Activated CD8-positive, alpha-beta T cell treated with anti-CD3 and anti-CD28 coated beads for 36 hours (primary cell): ENCODE results near the gene TMEM18. TPM values are rescaled to one million over a fixed set of nuclear protein-coding genes. Genes with fewer than 3 reads are reported as not detected.

Experiments
- ATAC-seq: fragments of 200-7000 bp; cut with Tn5 transposase; one replicate; pipeline ENCODE4 v1.10.0; 2021; ENCODE audit warnings: mild to moderate bottlenecking, moderate library complexity
- CTCF ChIA-PET: fragments of 350-600 bp; sonication (Branson Sonifier 250); formaldehyde crosslinking; loops from one replicate; lab custom pipeline; 2021; ENCODE audit warnings: antibody characterized with exemption; lab: Charles Lee
- POLR2A ChIA-PET: fragments of 350-600 bp; sonication (Branson Sonifier 250); formaldehyde crosslinking; loops from one replicate; lab custom pipeline; 2021; ENCODE audit warnings: antibody characterized with exemption; lab: Charles Lee
- DNase-seq: peaks from one replicate; pipeline ENCODE4 v3.0.0-alpha.2; 2020
- H3K27ac Mint-ChIP-seq: one replicate; pipeline ENCODE4 v1.8.0; 2021; ENCODE audit warnings: mild to moderate bottlenecking, mixed read lengths
- H3K27me3 Mint-ChIP-seq: one replicate; pipeline ENCODE4 v1.8.0; 2021; ENCODE audit warnings: mixed read lengths
- H3K36me3 Mint-ChIP-seq: one replicate; pipeline ENCODE4 v1.8.0; 2021; ENCODE audit warnings: low read depth, mixed read lengths
- H3K4me1 Mint-ChIP-seq: one replicate; pipeline ENCODE4 v1.8.0; 2021; ENCODE audit warnings: low read depth, mixed read lengths
- H3K4me3 Mint-ChIP-seq: one replicate; pipeline ENCODE4 v1.8.0; 2021; ENCODE audit warnings: mild to moderate bottlenecking, moderate library complexity, mixed read lengths
- H3K9me3 Mint-ChIP-seq: one replicate; pipeline ENCODE4 v1.8.0; 2021; ENCODE audit warnings: mixed read lengths
- CTCF ChIP-seq: fragments of 200-600 bp; IDR thresholded peaks from one replicate; pipeline ENCODE4 v1.8.0; 2022; ENCODE audit warnings: antibody characterized with exemption, mild to moderate bottlenecking
- intact Hi-C: fragments of 100-400 bp; cut with micrococcal nuclease; formaldehyde crosslinking; loops from one replicate; pipeline ENCODE4 v1.10.0; 2022
- total RNA-seq, 2 experiments: library from RNA; stranded (reverse); gene quantifications; one replicate each; pipeline ENCODE4 v1.2.3, GENCODE V29; 2021

The TMEM18 gene
- total RNA-seq, 2 experiments from 2014 or later = 34.0 to 34.6 TPM

- CTCF ChIA-PET = interaction anchor here (1.5 kb wide), 1 partner anchor 119 kb away, joined by 3 read pairs; no protein-coding TSS in a partner anchor
- no peaks in the 10 kb centered on the region for H3K9me3 Mint-ChIP-seq
- ATAC-seq (no peak), DNase-seq (no peak)
- no peaks in the 10 kb centered on the region for H3K36me3 Mint-ChIP-seq
- POLR2A ChIA-PET = no interaction called here
- peaks cover 6% of the 10 kb centered on the region for H3K27me3 Mint-ChIP-seq
- peaks cover 9% of the 10 kb centered on the region for H3K4me1 Mint-ChIP-seq
- H3K27ac Mint-ChIP-seq = no peak overlapping the region
- no peak for TF ChIP-seq CTCF
- no peak overlapping the region for H3K4me3 Mint-ChIP-seq
- intact Hi-C loops = no loop called here
These were observed 28.5 kb downstream of the TMEM18 start for GRCh38 chr2:648476-649424.

- ChIA-PET CTCF (no interaction called here), POLR2A (no interaction called here)
- peaks cover 6% of the 10 kb centered on the region for H3K27me3 Mint-ChIP-seq
- ATAC-seq (no peak), DNase-seq (no peak)
- H3K9me3 Mint-ChIP-seq = no peaks in the 10 kb centered on the region
- intact Hi-C loops = no loop called here
- H3K27ac Mint-ChIP-seq = no peak overlapping the region
- no peak overlapping the region for H3K4me3 Mint-ChIP-seq
- no peak for TF ChIP-seq CTCF
- H3K4me1 Mint-ChIP-seq = peaks cover 2% of the 10 kb centered on the region
- H3K36me3 Mint-ChIP-seq = no peaks in the 10 kb centered on the region
These were observed 29.4 kb downstream of the TMEM18 start for GRCh38 chr2:647691-648231.

- Mint-ChIP-seq H3K4me3 (no peak overlapping the region), H3K27ac (no peak overlapping the region), H3K9me3 (no peaks in the 10 kb centered on the region), H3K36me3 (no peaks in the 10 kb centered on the region), H3K4me1 (no peaks in the 10 kb centered on the region), H3K27me3 (peaks cover 6% of the 10 kb centered on the region)
- no peak for ATAC-seq
- intact Hi-C loops = no loop called here
- ChIA-PET POLR2A (no interaction called here), CTCF (no interaction called here)
- TF ChIP-seq CTCF = no peak
- no peak for DNase-seq
These were observed 30.1 kb downstream of the TMEM18 start for GRCh38 chr2:647003-647560.

GRCh38 chr2:644871-645270 is 32.3 kb downstream of the TMEM18 start:
- Mint-ChIP-seq H3K36me3 (no peaks in the 10 kb centered on the region), H3K4me1 (no peaks in the 10 kb centered on the region), H3K27me3 (peaks cover 6% of the 10 kb centered on the region), H3K27ac (no peak overlapping the region), H3K9me3 (no peaks in the 10 kb centered on the region), H3K4me3 (no peak overlapping the region)
- intact Hi-C loops = no loop called here
- ChIA-PET CTCF (no interaction called here), POLR2A (no interaction called here)
- DNase-seq (no peak), ATAC-seq (no peak)
- TF ChIP-seq CTCF = no peak

GRCh38 chr2:643761-644160 is 33.4 kb downstream of the TMEM18 start:
- H3K4me3 Mint-ChIP-seq = no peak overlapping the region
- ChIA-PET POLR2A (no interaction called here), CTCF (interaction anchor here (0.7 to 1.0 kb wide), 2 partner anchors 116 to 302 kb away, joined by 3 read pairs; no protein-coding TSS in a partner anchor)
- no peaks in the 10 kb centered on the region for H3K9me3 Mint-ChIP-seq
- DNase-seq (no peak), ATAC-seq (no peak)
- no peaks in the 10 kb centered on the region for H3K4me1 Mint-ChIP-seq
- no peaks in the 10 kb centered on the region for H3K36me3 Mint-ChIP-seq
- no peak for TF ChIP-seq CTCF
- H3K27ac Mint-ChIP-seq = no peak overlapping the region
- H3K27me3 Mint-ChIP-seq = peaks cover 6% of the 10 kb centered on the region
- intact Hi-C loops = no loop called here
